GM23338 (cell line): ENCODE measurements around the gene DMAC2L. TPM values are rescaled to one million over a fixed set of nuclear protein-coding genes. Genes with fewer than 3 reads are reported as not detected.

Source experiments
- ATAC-seq: fragments of 200-7000 bp; cut with Tn5 transposase; 3 replicates; pipeline ENCODE4 v1.9.1; 2020
- DNase-seq: peaks from one replicate; pipeline ENCODE4 v3.0.0-alpha.2; 2015; ENCODE audit warnings: low spot score
- H2AFZ ChIP-seq: fragments of 200-600 bp; sonication (generic); 2 replicates; pipeline ENCODE4 v1.8.0; 2016; ENCODE audit warnings: antibody characterized with exemption, mild to moderate bottlenecking, moderate library complexity
- H3F3A ChIP-seq: fragments of 200-600 bp; sonication (generic); replicated peaks from 2 replicates; pipeline ENCODE4 v1.8.0; 2017; ENCODE audit warnings: antibody characterized with exemption, mixed run types, low read depth
- H3K27ac ChIP-seq: fragments of 200-600 bp; sonication (generic); 2 replicates; pipeline ENCODE4 v1.6.1; 2016; ENCODE audit warnings: low read depth
- H3K27me3 ChIP-seq: fragments of 200-600 bp; sonication (generic); 2 replicates; pipeline ENCODE4 v1.8.0; 2016; ENCODE audit warnings: mild to moderate bottlenecking, mixed run types, moderate library complexity; ENCODE audit not compliant: insufficient read depth
- H3K36me3 ChIP-seq: fragments of 200-600 bp; sonication (generic); 2 replicates; pipeline ENCODE4 v1.8.0; 2016; ENCODE audit warnings: mild to moderate bottlenecking; ENCODE audit not compliant: insufficient read depth
- H3K4me1 ChIP-seq: fragments of 200-600 bp; sonication (generic); 2 replicates; pipeline ENCODE4 v1.8.0; 2016; ENCODE audit warnings: mild to moderate bottlenecking, moderate library complexity; ENCODE audit not compliant: insufficient read depth
- H3K4me2 ChIP-seq: fragments of 200-600 bp; sonication (generic); 2 replicates; pipeline ENCODE4 v1.7.1; 2017; ENCODE audit warnings: mixed run types
- H3K4me3 ChIP-seq: fragments of 200-600 bp; sonication (generic); 2 replicates; pipeline ENCODE4 v1.6.1; 2016; ENCODE audit warnings: mixed run types
- H3K79me2 ChIP-seq: fragments of 200-600 bp; sonication (generic); replicated peaks from 2 replicates; pipeline ENCODE4 v1.8.0; 2017; ENCODE audit warnings: mild to moderate bottlenecking; ENCODE audit not compliant: insufficient read depth
- H3K9me2 ChIP-seq: fragments of 200-600 bp; sonication (generic); 2 replicates; pipeline ENCODE4 v1.8.0; 2017; ENCODE audit not compliant: insufficient read depth
- H4K20me1 ChIP-seq: fragments of 200-600 bp; sonication (generic); replicated peaks from 2 replicates; pipeline ENCODE4 v1.8.0; 2017; ENCODE audit warnings: mild to moderate bottlenecking; ENCODE audit not compliant: insufficient read depth
- H3K27ac Mint-ChIP-seq: 2 replicates; pipeline ENCODE4 v1.8.0; 2020; ENCODE audit warnings: inconsistent platforms, mild to moderate bottlenecking, moderate library complexity, mixed read lengths
- H3K27me3 Mint-ChIP-seq: 3 replicates; pipeline ENCODE4 v1.8.0; 2022; ENCODE audit warnings: low read depth, mild to moderate bottlenecking, moderate library complexity, mixed read lengths, inconsistent platforms; ENCODE audit not compliant: insufficient read depth, poor library complexity
- H3K36me3 Mint-ChIP-seq: 3 replicates; pipeline ENCODE4 v1.8.0; 2021; ENCODE audit warnings: low read depth, mild to moderate bottlenecking, inconsistent platforms, moderate library complexity, mixed read lengths
- H3K4me1 Mint-ChIP-seq: 3 replicates; pipeline ENCODE4 v1.8.0; 2020; ENCODE audit warnings: mild to moderate bottlenecking, inconsistent platforms, mixed read lengths
- H3K4me3 Mint-ChIP-seq: 3 replicates; pipeline ENCODE4 v1.8.0; 2021; ENCODE audit warnings: moderate library complexity, mild to moderate bottlenecking, inconsistent platforms, mixed read lengths
- H3K9me3 Mint-ChIP-seq: 3 replicates; pipeline ENCODE4 v1.8.0; 2020; ENCODE audit warnings: moderate library complexity, mild to moderate bottlenecking, inconsistent platforms, mixed read lengths
- CREB1 ChIP-seq: fragments of 250-450 bp; sonication (Bioruptor Pico); IDR thresholded peaks from 2 replicates; pipeline ENCODE4 v1.5.0; 2020; ENCODE audit warnings: low read depth, mild to moderate bottlenecking, moderate library complexity
- ETS1 ChIP-seq: IDR thresholded peaks from 2 replicates; pipeline ENCODE4 v1.6.1; 2016; ENCODE audit warnings: antibody characterized with exemption
- EZH2 ChIP-seq: fragments of 200-600 bp; sonication (generic); IDR thresholded peaks from one replicate; pipeline ENCODE4 v1.8.0; 2017; ENCODE audit warnings: antibody characterized with exemption, mild to moderate bottlenecking, low read depth; ENCODE audit not compliant: unreplicated experiment
- JUNB ChIP-seq: IDR thresholded peaks from one replicate; pipeline ENCODE4 v1.6.1; 2016; ENCODE audit warnings: antibody characterized with exemption; ENCODE audit not compliant: unreplicated experiment
- REST ChIP-seq: IDR thresholded peaks from one replicate; pipeline ENCODE4 v1.6.1; 2018; ENCODE audit warnings: antibody characterized with exemption; ENCODE audit not compliant: unreplicated experiment
- ZNF331 ChIP-seq: fragments of 250-450 bp; sonication (Bioruptor Pico); IDR thresholded peaks from 2 replicates; pipeline ENCODE4 v1.5.0; 2020; ENCODE audit warnings: low read depth, mild to moderate bottlenecking, moderate library complexity
- polyA plus RNA-seq: library from polyadenylated mRNA; unstranded; fragments of >200 nt; fragmentation: Nextera tagmentation; extraction: Ambion mirVana; gene quantifications from 2 replicates; pipeline ENCODE4 v1.2.1, GENCODE V29; 2016
- total RNA-seq: library from RNA; depleted of rRNA; stranded (reverse); fragments of >200 nt; shearing (Covaris generic); gene quantifications from 2 replicates; pipeline ENCODE4 v1.2.3, GENCODE V29; 2014
- TF ChIP-seq, protein P1 (sequence below), 2 experiments: fragments of 200-600 bp in 1 of 2; sonication (generic) in 1 of 2; conservative IDR thresholded peaks; 2 replicates each; pipeline versions ENCODE4 v1.5.1 to v1.6.1; 2016 to 2017; ENCODE audit warnings: antibody characterized with exemption in 2 of 2, low read depth in 2 of 2, mild to moderate bottlenecking in 2 of 2, moderate library complexity in 1 of 2

Gene DMAC2L
- total and polyA plus RNA-seq, 2 experiments from 2014 or later = 22.5 to 33.8 TPM

- H3K4me2 ChIP-seq = no peak overlapping the region
- H3K27ac ChIP-seq = no peak overlapping the region; the same call in 1 of the 2 replicates
- H3K4me1 ChIP-seq = no peaks in the 10 kb centered on the region; the same call in none of the 2 replicates
- no peak overlapping the region; the same call in 2 of the 3 replicates for H3K4me3 Mint-ChIP-seq
- DNase-seq (peak; percentile 68), ATAC-seq (peak; percentile 85)
- no peak overlapping the region for H3K4me3 ChIP-seq
- H3K4me1 Mint-ChIP-seq = peaks cover 26% of the 10 kb centered on the region
- H3K27me3 ChIP-seq = no peaks in the 10 kb centered on the region
- H3K9me2 ChIP-seq = no peaks in the 10 kb centered on the region
- H3K36me3 ChIP-seq = no peaks in the 10 kb centered on the region
- no peak overlapping the region for H2AFZ ChIP-seq
- H3K27me3 Mint-ChIP-seq = no peaks in the 10 kb centered on the region
- no peaks in the 10 kb centered on the region for H3F3A ChIP-seq
- no peaks in the 10 kb centered on the region for H3K9me3 Mint-ChIP-seq
- H4K20me1 ChIP-seq = no peaks in the 10 kb centered on the region
- TF ChIP-seq, protein P1, sequence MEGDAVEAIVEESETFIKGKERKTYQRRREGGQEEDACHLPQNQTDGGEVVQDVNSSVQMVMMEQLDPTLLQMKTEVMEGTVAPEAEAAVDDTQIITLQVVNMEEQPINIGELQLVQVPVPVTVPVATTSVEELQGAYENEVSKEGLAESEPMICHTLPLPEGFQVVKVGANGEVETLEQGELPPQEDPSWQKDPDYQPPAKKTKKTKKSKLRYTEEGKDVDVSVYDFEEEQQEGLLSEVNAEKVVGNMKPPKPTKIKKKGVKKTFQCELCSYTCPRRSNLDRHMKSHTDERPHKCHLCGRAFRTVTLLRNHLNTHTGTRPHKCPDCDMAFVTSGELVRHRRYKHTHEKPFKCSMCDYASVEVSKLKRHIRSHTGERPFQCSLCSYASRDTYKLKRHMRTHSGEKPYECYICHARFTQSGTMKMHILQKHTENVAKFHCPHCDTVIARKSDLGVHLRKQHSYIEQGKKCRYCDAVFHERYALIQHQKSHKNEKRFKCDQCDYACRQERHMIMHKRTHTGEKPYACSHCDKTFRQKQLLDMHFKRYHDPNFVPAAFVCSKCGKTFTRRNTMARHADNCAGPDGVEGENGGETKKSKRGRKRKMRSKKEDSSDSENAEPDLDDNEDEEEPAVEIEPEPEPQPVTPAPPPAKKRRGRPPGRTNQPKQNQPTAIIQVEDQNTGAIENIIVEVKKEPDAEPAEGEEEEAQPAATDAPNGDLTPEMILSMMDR (conservative IDR thresholded peaks at IDR 0.05; ENCODE audit: low read depth in 2 of 2) = peak; percentile 26 to 70; a peak in 3 of 4 replicates
- no peak for TF ChIP-seq EZH2
- no peaks in the 10 kb centered on the region for H3K36me3 Mint-ChIP-seq
- H3K27ac Mint-ChIP-seq = peak overlapping the region; percentile 7; the same call in 1 of the 2 replicates
- H3K79me2 ChIP-seq = no peaks in the 10 kb centered on the region
These were observed 30.3 kb downstream of the DMAC2L start for GRCh38 chr14:50342221-50343078.

DNA sequence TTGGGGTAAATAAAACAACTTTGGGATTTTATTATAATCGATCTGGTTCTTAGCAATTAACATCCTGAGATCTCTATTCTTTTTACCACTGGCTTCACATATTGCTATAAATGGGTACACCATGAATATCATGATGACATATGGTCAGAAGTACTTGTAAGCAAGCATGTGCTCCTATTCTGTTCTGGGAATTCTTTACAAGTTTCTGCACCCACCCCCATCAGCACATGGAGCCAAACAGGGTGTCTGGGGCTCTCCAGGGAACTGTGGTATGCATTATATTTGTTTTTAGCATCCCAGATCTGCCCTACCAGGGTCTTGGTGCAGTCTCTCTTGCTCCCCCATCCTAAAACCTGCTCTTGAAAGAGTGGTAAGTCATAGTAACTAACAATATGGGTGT, 31.3 kb downstream of the DMAC2L start:
- Histone ChIP-seq H3K9me2 (no peaks in the 10 kb centered on the region), H3K27ac (no peak overlapping the region), H3K4me2 (no peak overlapping the region), H3K79me2 (no peaks in the 10 kb centered on the region), H2AFZ (peak overlapping the region; percentile 50; the same call in 1 of the 2 replicates), H3K27me3 (no peaks in the 10 kb centered on the region), H3K4me3 (no peak overlapping the region), H4K20me1 (no peaks in the 10 kb centered on the region), H3F3A (no peaks in the 10 kb centered on the region), H3K36me3 (no peaks in the 10 kb centered on the region), H3K4me1 (no peaks in the 10 kb centered on the region; the same call in none of the 2 replicates)
- no peaks in the 10 kb centered on the region for H3K36me3 Mint-ChIP-seq
- DNase-seq (no peak), ATAC-seq (no peak)
- H3K27ac Mint-ChIP-seq = no peak overlapping the region
- peaks cover 31% of the 10 kb centered on the region for H3K4me1 Mint-ChIP-seq
- peaks cover 2% of the 10 kb centered on the region for H3K27me3 Mint-ChIP-seq
- H3K9me3 Mint-ChIP-seq = no peaks in the 10 kb centered on the region
- H3K4me3 Mint-ChIP-seq = no peak overlapping the region
- TF ChIP-seq CREB1 (no peak), ZNF331 (no peak), REST (no peak), JUNB (no peak), ETS1 (no peak)
- TF ChIP-seq, protein P1 (conservative IDR thresholded peaks at IDR 0.05; ENCODE audit: low read depth in 2 of 2) = no peak
